HepG2 (cell line): ENCODE results near the gene HNRNPA0. TPM values are rescaled to one million over a fixed set of nuclear protein-coding genes. Genes with fewer than 3 reads are reported as not detected.

Experiments
- ARNT2 ChIP-seq: sonication (generic); formaldehyde crosslinking; IDR thresholded peaks from 2 replicates; pipeline ENCODE4 v1.8.0; 2022; ENCODE audit warnings: mild to moderate bottlenecking, low read depth, missing genetic modification reagents, moderate library complexity
- ATF7-NPFF ChIP-seq: sonication (generic); formaldehyde crosslinking; IDR thresholded peaks from 2 replicates; pipeline ENCODE4 v1.8.1; 2023; ENCODE audit warnings: mild to moderate bottlenecking, low read depth, missing genetic modification reagents, moderate library complexity
- CCDC6 ChIP-seq: sonication (generic); formaldehyde crosslinking; IDR thresholded peaks from 2 replicates; pipeline ENCODE4 v1.8.1; 2022; ENCODE audit warnings: mild to moderate bottlenecking, missing genetic modification reagents, moderate library complexity
- CENPT ChIP-seq: sonication (generic); formaldehyde crosslinking; IDR thresholded peaks from 2 replicates; pipeline ENCODE4 v1.8.0; 2022; ENCODE audit warnings: low read depth, mild to moderate bottlenecking, moderate library complexity, missing genetic modification reagents
- GZF1 ChIP-seq: sonication (generic); formaldehyde crosslinking; IDR thresholded peaks from 2 replicates; pipeline ENCODE4 v1.5.1; 2020; ENCODE audit warnings: mild to moderate bottlenecking, missing genetic modification reagents
- MATR3 ChIP-seq: sonication (generic); formaldehyde crosslinking; IDR thresholded peaks from 2 replicates; pipeline ENCODE4 v1.4.0; 2020; ENCODE audit warnings: missing genetic modification reagents
- MTF1 ChIP-seq: sonication (generic); formaldehyde crosslinking; IDR thresholded peaks from 2 replicates; pipeline ENCODE4 v1.5.0; 2020; ENCODE audit warnings: missing genetic modification reagents
- NFYB ChIP-seq: sonication (generic); formaldehyde crosslinking; IDR thresholded peaks from 2 replicates; pipeline ENCODE4 v1.4.0; 2020; ENCODE audit warnings: missing genetic modification reagents
- PITX1 ChIP-seq: sonication (generic); formaldehyde crosslinking; IDR thresholded peaks from 2 replicates; pipeline ENCODE4 v1.5.1; 2020; ENCODE audit warnings: mild to moderate bottlenecking, missing genetic modification reagents
- PTBP1 ChIP-seq: fragments of 200-400 bp; formaldehyde crosslinking; IDR thresholded peaks from 2 replicates; pipeline ENCODE4 v1.6.1; 2018; ENCODE audit warnings: low read length, low read depth; ENCODE audit not compliant: poor library complexity, severe bottlenecking
- ZFP1 ChIP-seq: IDR thresholded peaks from 2 replicates; pipeline ENCODE4 v1.6.1; 2016
- ZNF468 ChIP-seq: sonication (generic); formaldehyde crosslinking; IDR thresholded peaks from 2 replicates; pipeline ENCODE4 v1.8.0; 2022; ENCODE audit warnings: mild to moderate bottlenecking, moderate library complexity, missing genetic modification reagents
- ZNF530 ChIP-seq: sonication (generic); formaldehyde crosslinking; IDR thresholded peaks from 2 replicates; pipeline ENCODE4 v1.5.0; 2020; ENCODE audit warnings: low read depth, mild to moderate bottlenecking, missing genetic modification reagents
- ZNF614 ChIP-seq: IDR thresholded peaks from 2 replicates; pipeline ENCODE4 v1.6.1; 2018; ENCODE audit warnings: missing biosample characterization, missing genetic modification reagents, inconsistent platforms, borderline replicate concordance
- ZNF768 ChIP-seq: sonication (generic); formaldehyde crosslinking; IDR thresholded peaks from 2 replicates; pipeline ENCODE4 v1.4.0; 2020; ENCODE audit warnings: missing genetic modification reagents
- ZNF773 ChIP-seq: sonication (generic); formaldehyde crosslinking; IDR thresholded peaks from 2 replicates; pipeline ENCODE4 v1.4.0; 2020; ENCODE audit warnings: missing genetic modification reagents, borderline replicate concordance
- ZNF776 ChIP-seq: sonication (generic); formaldehyde crosslinking; IDR thresholded peaks from 2 replicates; pipeline ENCODE4 v1.4.0; 2020; ENCODE audit warnings: mild to moderate bottlenecking, missing genetic modification reagents
- polyA plus RNA-seq, 8 experiments: library from polyadenylated mRNA; depleted of rRNA in 3 of 8; stranded (reverse) in 7 of 8; unstranded in 1 of 8; fragments of >200 nt; fragmentation: Illumina TruSeq in 4 of 8; extraction: Trizol in 4 of 8; gene quantifications; 2 replicates each; pipeline versions ENCODE4 v1.2.1 to v1.2.3, GENCODE V29; 2011 to 2016; ENCODE audit warnings: low read depth in 4 of 8, missing spikeins in 1 of 8, mixed read lengths in 1 of 8; ENCODE audit not compliant: insufficient read depth in 1 of 8
- total RNA-seq, 5 experiments: library from RNA; depleted of rRNA; stranded (reverse); fragments of >200 nt; fragmentation: Illumina TruSeq; extraction: Trizol; gene quantifications; 2 replicates each; pipeline ENCODE4 v1.2.3, GENCODE V29; 2016; ENCODE audit warnings: low read depth in 1 of 5
- TF ChIP-seq, protein P1 (sequence below): sonication (generic); formaldehyde crosslinking; conservative IDR thresholded peaks from 2 replicates; pipeline ENCODE4 v1.4.0; 2020; ENCODE audit warnings: missing genetic modification reagents
- TF ChIP-seq, protein P2 (sequence below): sonication (generic); formaldehyde crosslinking; IDR thresholded peaks from 2 replicates; pipeline ENCODE4 v1.4.0; 2020; ENCODE audit warnings: missing genetic modification reagents
- TF ChIP-seq, protein P3 (sequence below): sonication (generic); formaldehyde crosslinking; IDR thresholded peaks from 2 replicates; pipeline ENCODE4 v1.8.1; 2022; ENCODE audit warnings: mild to moderate bottlenecking, missing genetic modification reagents
- TF ChIP-seq, protein P4 (sequence below): sonication (generic); formaldehyde crosslinking; IDR thresholded peaks from 2 replicates; pipeline ENCODE4 v1.4.0; 2020; ENCODE audit warnings: missing genetic modification reagents, borderline replicate concordance
- TF ChIP-seq, protein P5 (sequence below): sonication (generic); formaldehyde crosslinking; IDR thresholded peaks from 2 replicates; pipeline ENCODE4 v1.5.0; 2020; ENCODE audit warnings: mild to moderate bottlenecking, low read depth, missing genetic modification reagents, borderline replicate concordance

Gene HNRNPA0
- total and polyA plus RNA-seq, 2 of the 13 experiments (the other 11 are each of a cell fraction or from before 2014, with no cell fraction given) = 9.0 to 12.9 TPM

DNA sequence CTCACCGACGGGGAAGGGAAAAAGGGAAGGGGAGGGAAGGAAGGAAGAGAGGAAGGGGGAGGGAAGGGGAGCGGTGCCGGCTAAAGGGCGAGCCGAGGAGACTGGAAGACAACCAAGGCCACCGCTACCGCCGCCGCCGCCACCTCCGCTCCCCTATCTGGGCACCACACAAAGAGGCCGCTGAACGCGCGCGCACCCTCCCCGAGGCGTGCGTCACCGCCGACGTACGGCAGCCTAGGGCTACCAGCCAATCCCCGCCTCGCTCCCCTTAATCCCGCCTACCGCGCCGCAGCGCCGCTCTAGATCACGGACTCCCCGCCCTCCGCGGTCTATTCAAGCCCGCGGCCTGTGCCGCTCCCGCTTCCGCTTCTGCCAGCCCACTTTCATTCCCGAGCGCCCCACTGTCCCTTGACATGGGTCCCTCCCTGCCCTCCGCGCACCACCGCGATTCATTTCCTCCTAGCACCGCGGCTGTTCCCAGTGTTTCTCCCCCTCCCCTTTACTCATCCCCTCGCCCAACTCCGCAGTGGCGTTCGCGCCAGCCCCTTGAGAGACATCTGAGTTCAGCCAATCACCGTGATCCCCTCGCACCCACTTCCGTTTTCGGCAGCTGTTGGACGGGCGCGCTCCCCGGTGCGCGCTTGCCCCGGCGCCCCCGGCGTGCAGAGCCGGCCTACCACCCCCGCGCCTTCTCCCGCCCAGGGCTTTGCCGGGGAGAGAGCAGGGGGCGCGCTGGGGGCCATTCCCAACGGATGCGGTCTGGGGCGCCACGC lies at the start of gene HNRNPA0 (continued):
- TF ChIP-seq ZNF468 (CRISPR knock-in tag) (peak; percentile 31; the same call in 1 of the 2 replicates), CCDC6 (no peak; the same call in 1 of the 2 replicates), ZNF614 (CRISPR knock-in tag) (peak; percentile 42), PITX1 (peak; percentile 85), MTF1 (CRISPR knock-in tag) (no peak), ARNT2 (CRISPR knock-in tag) (peak; percentile 75), ZFP1 (CRISPR knock-in tag) (peak; percentile 21; the same call in 1 of the 2 replicates), ATF7-NPFF (peak; percentile 44; the same call in 1 of the 2 replicates), ZNF773 (CRISPR knock-in tag) (peak; percentile 63; the same call in 1 of the 2 replicates), ZNF776 (CRISPR knock-in tag) (no peak), MATR3 (CRISPR knock-in tag) (no peak), CENPT (CRISPR knock-in tag) (no peak), NFYB (CRISPR knock-in tag) (peak; percentile 90), GZF1 (peak; percentile 86; the same call in 1 of the 2 replicates), ZNF530 (CRISPR knock-in tag) (no peak), PTBP1 (no peak), ZNF768 (CRISPR knock-in tag) (no peak; the same call in 1 of the 2 replicates)
- TF ChIP-seq, protein P1, sequence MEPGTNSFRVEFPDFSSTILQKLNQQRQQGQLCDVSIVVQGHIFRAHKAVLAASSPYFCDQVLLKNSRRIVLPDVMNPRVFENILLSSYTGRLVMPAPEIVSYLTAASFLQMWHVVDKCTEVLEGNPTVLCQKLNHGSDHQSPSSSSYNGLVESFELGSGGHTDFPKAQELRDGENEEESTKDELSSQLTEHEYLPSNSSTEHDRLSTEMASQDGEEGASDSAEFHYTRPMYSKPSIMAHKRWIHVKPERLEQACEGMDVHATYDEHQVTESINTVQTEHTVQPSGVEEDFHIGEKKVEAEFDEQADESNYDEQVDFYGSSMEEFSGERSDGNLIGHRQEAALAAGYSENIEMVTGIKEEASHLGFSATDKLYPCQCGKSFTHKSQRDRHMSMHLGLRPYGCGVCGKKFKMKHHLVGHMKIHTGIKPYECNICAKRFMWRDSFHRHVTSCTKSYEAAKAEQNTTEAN (CRISPR knock-in tag) = no peak
- TF ChIP-seq, protein P2, sequence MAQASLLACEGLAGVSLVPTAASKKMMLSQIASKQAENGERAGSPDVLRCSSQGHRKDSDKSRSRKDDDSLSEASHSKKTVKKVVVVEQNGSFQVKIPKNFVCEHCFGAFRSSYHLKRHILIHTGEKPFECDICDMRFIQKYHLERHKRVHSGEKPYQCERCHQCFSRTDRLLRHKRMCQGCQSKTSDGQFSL = no peak
- TF ChIP-seq, protein P3, sequence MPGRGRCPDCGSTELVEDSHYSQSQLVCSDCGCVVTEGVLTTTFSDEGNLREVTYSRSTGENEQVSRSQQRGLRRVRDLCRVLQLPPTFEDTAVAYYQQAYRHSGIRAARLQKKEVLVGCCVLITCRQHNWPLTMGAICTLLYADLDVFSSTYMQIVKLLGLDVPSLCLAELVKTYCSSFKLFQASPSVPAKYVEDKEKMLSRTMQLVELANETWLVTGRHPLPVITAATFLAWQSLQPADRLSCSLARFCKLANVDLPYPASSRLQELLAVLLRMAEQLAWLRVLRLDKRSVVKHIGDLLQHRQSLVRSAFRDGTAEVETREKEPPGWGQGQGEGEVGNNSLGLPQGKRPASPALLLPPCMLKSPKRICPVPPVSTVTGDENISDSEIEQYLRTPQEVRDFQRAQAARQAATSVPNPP = peak; percentile 90
- TF ChIP-seq, protein P4, sequence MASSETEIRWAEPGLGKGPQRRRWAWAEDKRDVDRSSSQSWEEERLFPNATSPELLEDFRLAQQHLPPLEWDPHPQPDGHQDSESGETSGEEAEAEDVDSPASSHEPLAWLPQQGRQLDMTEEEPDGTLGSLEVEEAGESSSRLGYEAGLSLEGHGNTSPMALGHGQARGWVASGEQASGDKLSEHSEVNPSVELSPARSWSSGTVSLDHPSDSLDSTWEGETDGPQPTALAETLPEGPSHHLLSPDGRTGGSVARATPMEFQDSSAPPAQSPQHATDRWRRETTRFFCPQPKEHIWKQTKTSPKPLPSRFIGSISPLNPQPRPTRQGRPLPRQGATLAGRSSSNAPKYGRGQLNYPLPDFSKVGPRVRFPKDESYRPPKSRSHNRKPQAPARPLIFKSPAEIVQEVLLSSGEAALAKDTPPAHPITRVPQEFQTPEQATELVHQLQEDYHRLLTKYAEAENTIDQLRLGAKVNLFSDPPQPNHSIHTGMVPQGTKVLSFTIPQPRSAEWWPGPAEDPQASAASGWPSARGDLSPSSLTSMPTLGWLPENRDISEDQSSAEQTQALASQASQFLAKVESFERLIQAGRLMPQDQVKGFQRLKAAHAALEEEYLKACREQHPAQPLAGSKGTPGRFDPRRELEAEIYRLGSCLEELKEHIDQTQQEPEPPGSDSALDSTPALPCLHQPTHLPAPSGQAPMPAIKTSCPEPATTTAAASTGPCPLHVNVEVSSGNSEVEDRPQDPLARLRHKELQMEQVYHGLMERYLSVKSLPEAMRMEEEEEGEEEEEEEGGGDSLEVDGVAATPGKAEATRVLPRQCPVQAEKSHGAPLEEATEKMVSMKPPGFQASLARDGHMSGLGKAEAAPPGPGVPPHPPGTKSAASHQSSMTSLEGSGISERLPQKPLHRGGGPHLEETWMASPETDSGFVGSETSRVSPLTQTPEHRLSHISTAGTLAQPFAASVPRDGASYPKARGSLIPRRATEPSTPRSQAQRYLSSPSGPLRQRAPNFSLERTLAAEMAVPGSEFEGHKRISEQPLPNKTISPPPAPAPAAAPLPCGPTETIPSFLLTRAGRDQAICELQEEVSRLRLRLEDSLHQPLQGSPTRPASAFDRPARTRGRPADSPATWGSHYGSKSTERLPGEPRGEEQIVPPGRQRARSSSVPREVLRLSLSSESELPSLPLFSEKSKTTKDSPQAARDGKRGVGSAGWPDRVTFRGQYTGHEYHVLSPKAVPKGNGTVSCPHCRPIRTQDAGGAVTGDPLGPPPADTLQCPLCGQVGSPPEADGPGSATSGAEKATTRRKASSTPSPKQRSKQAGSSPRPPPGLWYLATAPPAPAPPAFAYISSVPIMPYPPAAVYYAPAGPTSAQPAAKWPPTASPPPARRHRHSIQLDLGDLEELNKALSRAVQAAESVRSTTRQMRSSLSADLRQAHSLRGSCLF (CRISPR knock-in tag) = no peak
- TF ChIP-seq, protein P5, sequence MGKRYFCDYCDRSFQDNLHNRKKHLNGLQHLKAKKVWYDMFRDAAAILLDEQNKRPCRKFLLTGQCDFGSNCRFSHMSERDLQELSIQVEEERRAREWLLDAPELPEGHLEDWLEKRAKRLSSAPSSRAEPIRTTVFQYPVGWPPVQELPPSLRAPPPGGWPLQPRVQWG (CRISPR knock-in tag) = no peak
